ENCODE results near the gene ELMO1.

ELMO1 gene

DNA sequence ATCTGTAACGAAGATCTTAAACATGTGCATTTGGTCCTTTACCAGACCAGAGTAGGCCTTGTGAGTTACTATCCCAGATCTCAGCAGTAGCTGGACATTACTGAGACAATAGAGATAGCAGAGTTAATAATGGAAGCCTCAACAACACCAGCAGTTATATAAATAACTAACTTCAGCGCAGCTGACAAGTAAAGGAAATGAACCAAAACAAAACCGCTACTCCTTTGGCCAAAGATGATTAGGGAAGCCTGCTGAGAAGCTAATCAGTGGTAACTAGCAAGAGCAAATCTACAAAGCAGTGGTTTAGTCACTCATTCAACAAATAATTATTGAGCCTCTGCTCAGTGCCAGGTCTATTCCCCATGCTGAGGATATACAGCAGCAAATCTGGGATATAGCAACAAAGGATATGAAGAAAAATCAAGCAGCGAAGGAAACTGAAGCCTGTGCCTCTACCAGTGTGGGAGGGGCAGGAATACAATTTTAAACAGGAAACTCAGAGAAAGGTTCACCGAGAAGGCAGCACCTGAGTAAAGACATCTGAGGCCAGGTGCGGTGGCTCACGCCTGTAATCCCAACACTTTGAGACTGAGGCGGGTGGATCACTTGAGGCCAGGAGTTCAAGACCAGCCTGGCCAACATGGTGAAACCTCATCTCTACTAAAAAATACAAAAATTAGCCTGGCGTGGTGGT, 103.6 kb downstream of the ELMO1 start:
- Mint-ChIP-seq H3K27ac (peak overlapping the region; percentile 63 to 76), H3K4me1 (peaks cover 83% of the 10 kb centered on the region), H3K4me3 (peak overlapping the region; percentile 13 to 29), H3K9me3 (no peaks in the 10 kb centered on the region), H3K27me3 (no peaks in the 10 kb centered on the region)
- DNase-seq = no peak
- no peak for ATAC-seq

DNA sequence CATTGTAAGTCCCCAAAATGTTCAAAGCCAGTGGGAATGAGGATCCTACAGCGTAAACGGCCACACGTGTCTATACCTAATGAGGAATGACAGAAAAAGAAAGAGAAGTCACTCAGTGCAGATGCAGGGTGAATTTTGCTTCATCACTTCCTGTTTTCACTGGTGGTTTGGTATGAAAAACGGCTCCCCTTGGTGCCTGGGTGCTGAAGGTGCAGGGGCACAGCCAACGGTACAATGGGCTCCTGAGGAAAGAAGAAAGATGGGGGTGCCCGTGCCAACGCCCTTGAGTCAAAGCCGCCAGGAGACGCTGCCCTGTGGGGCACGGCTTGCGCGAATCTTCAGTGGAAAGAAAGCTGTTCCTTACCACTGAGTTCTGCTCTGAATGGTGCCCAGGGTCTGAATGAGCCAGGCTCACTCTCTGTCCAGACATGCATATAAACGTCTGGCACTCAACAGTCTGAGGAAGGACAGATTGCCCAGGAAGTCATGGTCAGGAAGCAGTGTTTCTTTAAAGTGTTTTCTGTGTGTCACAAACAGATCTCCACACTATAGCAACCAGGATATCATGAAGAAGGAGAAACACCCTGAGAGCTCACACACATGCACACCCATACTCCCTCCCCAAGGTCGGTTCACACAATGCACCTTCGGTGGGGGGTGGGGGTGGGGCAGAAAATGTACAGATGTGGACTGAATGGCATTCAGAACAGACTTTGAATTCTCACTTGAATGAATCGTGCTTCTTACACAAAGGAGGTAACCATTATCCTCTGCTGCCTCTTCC, 105.8 kb downstream of the ELMO1 start:
- H3K4me1 Mint-ChIP-seq = peaks cover 87% of the 10 kb centered on the region
- DNase-seq (peak; percentile 63 to 71), ATAC-seq (peak; percentile 89)
- no peaks in the 10 kb centered on the region for H3K9me3 Mint-ChIP-seq
- peak overlapping the region; percentile 97 to 98 for H3K4me3 Mint-ChIP-seq
- H3K27me3 Mint-ChIP-seq = no peaks in the 10 kb centered on the region
- H3K27ac Mint-ChIP-seq = peak overlapping the region; percentile 99

DNA sequence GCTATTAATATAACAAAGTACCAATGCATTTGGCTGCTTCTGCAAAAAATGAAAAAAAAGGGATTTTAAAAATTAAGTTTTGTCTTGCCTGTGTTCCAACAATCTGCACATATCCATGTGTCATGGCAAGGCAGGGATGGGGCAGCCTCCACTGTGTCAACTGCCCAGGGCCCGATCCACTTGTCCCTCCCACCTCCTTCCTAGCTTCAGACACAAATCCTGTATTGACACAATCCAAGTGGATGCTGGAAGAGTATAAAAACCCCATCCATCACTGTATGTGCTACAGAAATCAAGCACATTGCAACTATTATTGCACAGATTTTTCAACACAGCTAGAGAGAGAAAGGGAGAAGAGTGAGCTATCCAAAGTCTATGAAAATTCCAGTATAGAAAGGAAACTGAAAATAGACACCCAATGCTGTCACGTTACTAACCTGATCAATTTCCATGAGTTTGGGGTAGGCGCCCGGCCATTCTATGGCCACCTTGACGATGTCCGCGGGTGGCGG, 106.4 kb downstream of the ELMO1 start:
- peak overlapping the region; percentile 97 to 98 for H3K4me3 Mint-ChIP-seq
- peaks cover 87% of the 10 kb centered on the region for H3K4me1 Mint-ChIP-seq
- H3K27ac Mint-ChIP-seq = peak overlapping the region; percentile 99
- no peak for ATAC-seq
- DNase-seq = no peak
- H3K27me3 Mint-ChIP-seq = no peaks in the 10 kb centered on the region
- H3K9me3 Mint-ChIP-seq = no peaks in the 10 kb centered on the region

DNA sequence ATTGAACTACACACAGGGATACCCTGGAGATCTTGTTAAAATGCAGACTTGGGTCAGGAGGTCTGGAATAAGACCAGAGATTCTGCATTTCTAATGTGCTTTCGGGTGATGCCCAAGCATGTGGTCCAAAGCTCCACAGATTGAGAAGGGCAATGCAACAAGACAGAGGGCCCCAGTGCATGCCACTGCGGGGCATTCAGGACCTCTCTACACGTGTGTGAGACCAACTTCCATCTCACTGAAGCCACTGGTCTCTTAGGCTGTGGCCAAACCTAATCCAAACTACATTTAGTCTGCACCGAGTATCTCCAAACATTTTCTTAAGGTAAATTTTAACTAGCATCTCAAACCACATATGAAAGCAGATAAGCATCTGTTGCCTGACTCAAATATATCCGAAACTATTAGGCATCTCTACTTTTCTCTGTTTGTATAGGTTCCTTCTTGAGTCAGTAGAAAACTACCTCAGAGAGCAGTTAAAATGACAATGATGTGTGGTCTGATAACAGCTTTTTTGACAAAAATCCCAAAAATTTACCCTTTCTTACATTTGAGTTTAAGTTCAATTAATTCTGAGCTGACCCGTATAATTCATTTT, 107.5 kb downstream of the ELMO1 start:
- H3K27ac Mint-ChIP-seq = peak overlapping the region in 1 of 2 donors; percentile 58
- H3K4me1 Mint-ChIP-seq = peaks cover 88% of the 10 kb centered on the region
- peaks cover 0 to 8% of the 10 kb centered on the region in 2 donors for H3K9me3 Mint-ChIP-seq
- no peaks in the 10 kb centered on the region for H3K27me3 Mint-ChIP-seq
- ATAC-seq = peak; percentile 57
- H3K4me3 Mint-ChIP-seq = peak overlapping the region; percentile 97 to 98
- DNase-seq = no peak

DNA sequence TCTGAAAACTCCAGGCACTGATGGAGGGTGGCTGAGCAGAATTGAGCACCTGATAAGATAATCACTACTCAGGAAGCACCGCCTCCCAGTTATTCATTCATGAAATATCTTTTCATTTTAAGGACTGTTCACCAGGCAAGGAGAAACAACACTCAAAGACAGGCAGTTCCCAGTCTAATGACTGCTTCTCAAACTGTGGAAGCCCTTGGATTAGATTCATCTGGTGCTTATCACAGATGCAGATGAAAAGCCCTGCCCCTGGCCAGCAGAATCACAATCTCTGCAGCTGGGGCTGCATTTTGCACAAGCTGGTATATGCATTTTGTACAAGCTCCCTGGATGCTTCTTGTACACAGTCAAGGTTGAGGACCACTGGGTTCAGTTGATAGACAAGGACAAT, 109.7 kb downstream of the ELMO1 start:
- Mint-ChIP-seq H3K4me3 (peak overlapping the region in 1 of 2 donors; percentile 31), H3K27me3 (no peaks in the 10 kb centered on the region), H3K9me3 (peaks cover 0 to 8% of the 10 kb centered on the region in 2 donors), H3K4me1 (peaks cover 77% of the 10 kb centered on the region), H3K27ac (no peak overlapping the region)
- ATAC-seq = no peak
- DNase-seq = no peak

DNA sequence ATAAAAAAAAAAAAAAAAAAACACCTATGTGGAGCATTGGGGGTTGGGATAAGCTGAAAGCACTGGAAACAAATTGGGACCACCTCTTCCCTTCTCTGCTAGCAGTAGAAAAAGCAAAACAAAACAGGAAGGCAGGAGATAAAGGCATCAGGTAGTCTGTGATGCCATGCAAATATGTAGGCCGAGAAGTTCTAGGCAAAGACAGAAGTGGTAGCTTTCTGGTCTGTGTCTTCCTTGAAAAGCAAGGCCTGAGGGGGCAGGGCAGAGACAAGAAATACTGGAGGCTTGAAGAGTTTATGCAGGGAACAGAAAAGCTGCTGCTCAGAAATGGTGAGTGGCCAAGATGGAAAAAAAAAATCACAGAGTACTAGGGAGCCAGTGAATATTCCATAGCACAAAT, 111.1 kb downstream of the ELMO1 start:
- Mint-ChIP-seq H3K27me3 (no peaks in the 10 kb centered on the region), H3K4me3 (no peak overlapping the region), H3K9me3 (peaks cover 0 to 8% of the 10 kb centered on the region in 2 donors), H3K4me1 (peaks cover 75% of the 10 kb centered on the region), H3K27ac (peak overlapping the region in 1 of 2 donors; percentile 6)
- DNase-seq = no peak
- ATAC-seq = no peak

DNA sequence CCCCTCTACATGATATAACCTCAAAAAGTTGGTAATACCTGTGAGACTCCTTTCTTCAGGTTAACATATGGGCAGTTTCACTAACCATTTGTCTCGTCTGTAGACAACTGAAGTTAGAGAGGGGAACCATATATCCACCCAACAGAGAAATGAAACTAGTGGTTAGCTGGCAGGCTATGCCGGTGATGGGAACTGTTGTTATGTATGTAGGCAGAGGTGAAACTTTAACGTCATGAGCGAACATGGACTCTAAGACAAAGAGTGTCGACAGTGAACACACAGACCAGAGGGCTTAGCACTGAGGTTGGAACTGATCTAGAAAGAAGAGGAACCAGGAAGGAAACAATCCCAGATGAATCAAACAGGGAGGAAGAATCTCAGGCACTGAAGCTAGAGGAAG, 112.4 kb downstream of the ELMO1 start:
- H3K4me1 Mint-ChIP-seq = peaks cover 76% of the 10 kb centered on the region
- peak overlapping the region; percentile 3 to 52 for H3K4me3 Mint-ChIP-seq
- DNase-seq = peak; percentile 20 to 37
- H3K27ac Mint-ChIP-seq = peak overlapping the region; percentile 2 to 49
- no peaks in the 10 kb centered on the region for H3K27me3 Mint-ChIP-seq
- peaks cover 0 to 8% of the 10 kb centered on the region in 2 donors for H3K9me3 Mint-ChIP-seq
- peak; percentile 93 for ATAC-seq

DNA sequence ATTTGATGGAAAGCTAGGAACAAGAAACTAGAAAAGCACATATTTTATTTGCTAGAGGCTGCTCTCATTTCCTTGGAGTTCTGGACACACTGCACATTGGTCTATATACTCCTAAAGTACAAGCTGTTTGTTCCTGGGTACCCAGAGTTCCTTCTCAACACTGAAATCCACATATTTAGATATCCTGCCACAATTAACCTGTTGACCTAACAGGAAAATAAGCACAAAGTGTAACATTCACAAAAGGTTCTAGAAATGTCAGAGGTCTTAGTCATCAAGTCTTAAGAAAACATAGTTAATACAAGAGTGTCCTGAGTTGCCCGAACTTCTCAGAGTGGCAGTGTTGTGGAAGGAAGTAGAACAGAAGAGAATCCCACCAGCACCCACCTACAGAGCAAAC, 115.6 kb downstream of the ELMO1 start:
- peaks cover 59% of the 10 kb centered on the region for H3K4me1 Mint-ChIP-seq

DNA sequence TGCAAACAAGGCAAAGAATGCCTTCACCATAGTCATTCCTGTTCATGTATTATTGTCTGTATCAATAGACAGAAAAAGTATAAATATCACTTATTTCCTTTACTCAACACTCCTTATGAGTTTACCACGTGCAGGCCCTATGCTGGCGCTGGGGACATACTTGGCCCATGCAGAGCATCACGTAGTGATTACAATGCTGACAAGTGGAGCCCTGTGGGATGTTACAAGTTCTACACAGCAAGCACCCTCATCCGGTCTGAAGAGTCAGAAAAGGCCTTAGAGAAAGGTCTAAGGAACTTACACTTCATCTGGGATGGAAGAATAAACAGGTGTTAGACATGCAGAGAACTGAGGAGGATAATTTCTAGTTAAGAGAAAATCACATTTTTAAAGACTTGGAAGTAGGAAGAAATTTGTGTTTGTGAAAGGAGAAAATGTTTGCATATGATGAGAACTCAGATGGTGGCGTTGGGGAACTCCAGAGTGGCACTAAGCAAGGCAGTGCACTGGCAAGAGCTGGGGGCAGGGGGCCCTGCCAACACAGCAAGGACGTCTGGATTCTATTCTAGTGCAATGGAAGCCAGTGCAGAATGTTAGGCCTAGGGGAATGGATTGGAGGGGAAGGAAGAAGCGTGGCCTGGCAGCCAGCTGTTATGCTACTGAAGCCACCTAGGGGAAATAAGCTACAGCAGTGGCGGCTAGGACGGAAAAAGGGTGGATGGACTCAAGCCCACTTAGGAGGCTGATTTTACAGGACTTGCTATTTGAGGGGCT, 116.2 kb downstream of the ELMO1 start:
- peaks cover 59% of the 10 kb centered on the region for H3K4me1 Mint-ChIP-seq
- no peaks in the 10 kb centered on the region for H3K27me3 Mint-ChIP-seq
- no peak overlapping the region for H3K27ac Mint-ChIP-seq
- no peak for DNase-seq
- H3K4me3 Mint-ChIP-seq = no peak overlapping the region
- H3K9me3 Mint-ChIP-seq = peaks cover 0 to 8% of the 10 kb centered on the region in 2 donors
- no peak for ATAC-seq

More for the DNA sequence above, 115.6 kb downstream of the ELMO1 start:
- peaks cover 0 to 8% of the 10 kb centered on the region in 2 donors for H3K9me3 Mint-ChIP-seq
- H3K27me3 Mint-ChIP-seq = no peaks in the 10 kb centered on the region
- no peak overlapping the region for H3K4me3 Mint-ChIP-seq
- DNase-seq (no peak), ATAC-seq (no peak)
- H3K27ac Mint-ChIP-seq = no peak overlapping the region

DNA sequence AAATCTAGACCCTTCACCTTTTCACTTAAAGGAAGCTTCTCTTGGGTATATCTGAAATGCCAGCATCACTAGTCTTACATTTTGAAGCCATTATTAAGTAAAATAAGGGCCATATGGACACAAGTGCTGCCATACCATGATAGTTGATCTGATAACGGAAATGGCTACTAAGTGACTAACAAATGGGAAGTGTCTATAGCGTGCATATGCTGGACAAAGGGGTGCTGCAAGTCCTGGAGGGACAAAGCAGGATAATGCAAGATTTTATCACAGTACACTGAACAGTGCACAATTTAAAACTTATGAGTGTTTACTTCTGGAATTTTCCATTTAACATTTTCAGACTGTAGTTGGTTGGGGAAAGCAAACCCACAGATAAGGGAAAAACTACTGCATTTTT, 117.9 kb downstream of the ELMO1 start:
- Mint-ChIP-seq H3K9me3 (no peaks in the 10 kb centered on the region), H3K27ac (no peak overlapping the region), H3K27me3 (no peaks in the 10 kb centered on the region), H3K4me3 (no peak overlapping the region), H3K4me1 (peaks cover 52% of the 10 kb centered on the region)
- DNase-seq (no peak), ATAC-seq (no peak)

DNA sequence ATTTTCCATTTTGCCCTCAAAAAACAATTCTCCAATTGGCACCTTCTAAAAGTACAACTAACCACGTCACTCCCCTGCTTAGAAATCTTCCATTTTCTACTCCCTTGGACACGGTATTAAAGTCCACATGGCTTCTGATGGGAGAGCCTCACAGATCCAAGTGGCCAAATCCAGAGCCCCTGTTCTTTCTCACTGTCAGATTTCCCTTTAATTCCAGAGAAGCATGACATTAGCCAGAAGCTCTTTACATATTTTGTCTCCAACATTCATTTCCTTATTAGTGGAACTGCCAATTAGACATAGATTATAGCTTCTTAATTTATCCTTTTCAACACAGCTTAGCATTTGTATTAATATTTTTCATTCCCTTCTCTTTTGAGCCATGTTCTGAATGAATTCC, 118.7 kb downstream of the ELMO1 start:
- H3K9me3 Mint-ChIP-seq = no peaks in the 10 kb centered on the region
- peak overlapping the region in 1 of 2 donors; percentile 9 for H3K27ac Mint-ChIP-seq
- ATAC-seq (no peak), DNase-seq (no peak)
- no peak overlapping the region for H3K4me3 Mint-ChIP-seq
- no peaks in the 10 kb centered on the region for H3K27me3 Mint-ChIP-seq
- peaks cover 48% of the 10 kb centered on the region for H3K4me1 Mint-ChIP-seq

DNA sequence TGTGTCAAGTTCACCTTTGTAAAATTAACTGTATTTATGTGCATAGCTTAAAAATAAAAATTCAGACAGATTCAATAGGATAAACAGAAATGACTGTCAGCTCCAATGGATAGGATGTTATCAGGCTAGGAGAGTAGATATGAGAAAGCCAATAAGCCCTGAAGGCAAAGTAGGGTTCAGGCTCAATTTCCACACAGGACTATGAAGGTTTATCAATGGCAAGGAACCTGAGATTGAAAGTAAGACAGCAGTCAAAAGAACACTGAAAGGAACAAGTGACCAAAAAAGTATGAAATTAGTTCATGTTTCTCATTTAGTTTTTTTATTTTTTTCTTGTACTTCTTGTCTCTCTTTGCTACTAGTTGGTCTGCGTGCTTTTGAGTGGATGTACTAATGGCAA, 121.4 kb downstream of the ELMO1 start:
- H3K27me3 Mint-ChIP-seq = no peaks in the 10 kb centered on the region
- DNase-seq = no peak
- H3K4me1 Mint-ChIP-seq = peaks cover 33% of the 10 kb centered on the region
- H3K27ac Mint-ChIP-seq = no peak overlapping the region
- no peaks in the 10 kb centered on the region for H3K9me3 Mint-ChIP-seq
- H3K4me3 Mint-ChIP-seq = no peak overlapping the region
- no peak for ATAC-seq

DNA sequence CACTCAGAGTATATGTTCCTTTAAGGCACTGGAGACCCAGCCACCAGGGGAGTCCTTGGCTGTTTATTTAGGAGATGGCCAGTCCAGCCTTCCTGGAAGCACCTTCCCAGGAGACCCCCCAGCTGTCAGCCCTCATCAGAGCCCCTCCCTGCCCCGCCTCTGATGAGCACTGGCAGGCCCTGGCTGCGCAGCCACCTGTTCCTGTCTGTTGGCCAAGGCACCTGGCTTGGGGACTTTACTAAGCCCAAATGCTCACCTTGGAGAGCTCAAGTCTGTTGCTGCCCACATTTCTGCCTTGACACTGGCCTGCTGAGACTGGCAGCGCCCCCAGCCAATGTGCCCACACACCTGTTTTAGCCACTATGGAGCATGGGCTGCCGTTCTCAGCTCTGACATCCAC, 124.7 kb downstream of the ELMO1 start:
- no peak for ATAC-seq
- no peaks in the 10 kb centered on the region for H3K27me3 Mint-ChIP-seq
- no peak for DNase-seq

DNA sequence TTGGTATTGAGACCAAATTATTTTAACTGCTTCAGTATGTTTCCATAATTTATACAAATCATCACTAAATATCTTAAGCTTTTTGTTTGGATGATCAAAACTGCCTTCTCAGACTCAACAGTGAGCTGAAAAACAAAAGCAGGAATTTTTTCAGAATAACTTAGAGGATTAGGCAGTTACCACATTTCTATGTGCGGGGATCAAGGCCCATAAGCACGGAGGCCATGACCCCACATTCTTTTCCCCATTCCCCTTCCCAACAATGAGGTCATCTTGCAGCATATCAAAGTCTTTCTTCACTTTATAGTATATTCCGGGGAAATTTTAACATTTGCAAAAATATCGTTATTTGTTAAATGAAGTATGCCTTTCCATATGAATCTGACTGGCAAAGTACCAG, 125.8 kb downstream of the ELMO1 start:
- peak overlapping the region in 1 of 2 donors; percentile 4 for H3K27ac Mint-ChIP-seq

More for the DNA sequence above, 124.7 kb downstream of the ELMO1 start:
- H3K4me3 Mint-ChIP-seq = no peak overlapping the region
- peaks cover 12% of the 10 kb centered on the region for H3K4me1 Mint-ChIP-seq
- H3K27ac Mint-ChIP-seq = no peak overlapping the region
- H3K9me3 Mint-ChIP-seq = no peaks in the 10 kb centered on the region

DNA sequence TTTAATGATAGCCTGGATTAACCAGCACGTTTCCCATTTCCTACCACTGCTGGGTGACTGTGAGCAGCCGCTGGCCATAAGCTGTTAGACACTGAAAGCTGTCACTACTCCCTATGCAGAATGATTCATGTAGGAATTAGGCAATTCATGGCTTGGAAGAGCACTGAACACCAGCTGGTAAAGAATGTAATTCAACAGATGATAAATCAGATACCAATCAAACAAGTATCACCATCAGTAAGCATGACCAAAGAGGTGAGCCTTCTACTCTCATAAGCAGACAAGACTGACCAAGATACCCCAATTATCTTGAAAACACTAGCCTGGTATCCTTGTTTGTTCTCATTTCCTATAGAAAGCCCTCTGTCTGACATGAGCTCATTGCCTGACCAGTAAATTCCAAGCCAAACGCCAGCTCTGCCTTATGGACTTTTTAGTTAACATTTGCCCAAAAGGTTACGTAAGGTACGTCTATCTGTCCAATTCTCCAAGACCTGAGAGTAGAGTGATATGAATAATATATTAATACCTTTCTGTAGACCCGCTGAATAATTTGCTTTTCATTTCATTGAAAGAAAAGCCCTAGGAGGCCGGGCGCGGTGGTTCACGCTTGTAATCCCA, 127.7 kb downstream of the ELMO1 start:
- Mint-ChIP-seq H3K27me3 (no peaks in the 10 kb centered on the region), H3K9me3 (no peaks in the 10 kb centered on the region), H3K4me1 (peaks cover 13% of the 10 kb centered on the region), H3K27ac (no peak overlapping the region), H3K4me3 (no peak overlapping the region)
- ATAC-seq = no peak
- no peak for DNase-seq

More for the DNA sequence above, 125.8 kb downstream of the ELMO1 start:
- peaks cover 11% of the 10 kb centered on the region for H3K4me1 Mint-ChIP-seq
- no peak overlapping the region for H3K4me3 Mint-ChIP-seq
- H3K9me3 Mint-ChIP-seq = no peaks in the 10 kb centered on the region
- ATAC-seq = no peak
- DNase-seq = no peak
- H3K27me3 Mint-ChIP-seq = no peaks in the 10 kb centered on the region

All from stimulated activated naive CD8-positive, alpha-beta T cell treated with anti-CD3 and anti-CD28 coated beads, Interleukin-15, amount 100 ng/mL, for 72 hours (primary cell).